CD14-positive monocyte (primary cell): ENCODE measurements around the gene TCTN3. TPM values are rescaled to one million over a fixed set of nuclear protein-coding genes. Genes with fewer than 3 reads are reported as not detected.
"Not testable (repeated sequence)": the region's sequence is repeated elsewhere in the genome, so short reads cannot be mapped to it uniquely, and the experiment has no call there.

Experiments used
- DNase-seq, 3 donors: peaks; one replicate each; pipeline ENCODE4 v3.0.0-alpha.2; 2011 to 2022
- H2AFZ ChIP-seq: 2 replicates; pipeline ENCODE4 v1.6.0; 2012; ENCODE audit warnings: mild to moderate bottlenecking, low read depth, low read length, inconsistent platforms; ENCODE audit not compliant: insufficient read depth, poor library complexity, severe bottlenecking
- H3K27ac ChIP-seq, 2 donors: 1 replicate in 1 of 2; 2 replicates in 1 of 2; pipeline ENCODE4 v1.5.1; 2012 to 2013; ENCODE audit warnings: low read length in 2 of 2, control low read depth in 1 of 2, inconsistent platforms in 1 of 2, low read depth in 1 of 2, mild to moderate bottlenecking in 1 of 2
- H3K27me3 ChIP-seq, 2 donors: one replicate each; pipeline versions ENCODE4 v1.6.0 to v1.6.1; 2011 to 2013; ENCODE audit warnings: low read length in 2 of 2; ENCODE audit not compliant: control insufficient read depth in 2 of 2, insufficient read depth in 2 of 2
- H3K36me3 ChIP-seq, 2 donors: replicated peaks in 1 of 2; 1 replicate in 1 of 2; 2 replicates in 1 of 2; pipeline versions ENCODE4 v1.5.1 to v1.6.1; 2012 to 2013; ENCODE audit warnings: low read length in 2 of 2, control low read depth in 1 of 2, inconsistent platforms in 1 of 2, mild to moderate bottlenecking in 1 of 2; ENCODE audit not compliant: insufficient read depth in 2 of 2, control insufficient read depth in 1 of 2
- H3K4me1 ChIP-seq, 2 donors: 1 replicate in 1 of 2; 2 replicates in 1 of 2; pipeline versions ENCODE4 v1.5.1 to v1.6.1; 2012 to 2013; ENCODE audit warnings: low read length in 2 of 2, control low read depth in 1 of 2, inconsistent platforms in 1 of 2, mild to moderate bottlenecking in 1 of 2, moderate library complexity in 1 of 2; ENCODE audit not compliant: insufficient read depth in 2 of 2, control insufficient read depth in 1 of 2
- H3K4me2 ChIP-seq: replicated peaks from 2 replicates; pipeline ENCODE3; 2012; ENCODE audit warnings: low read length, moderate library complexity, mild to moderate bottlenecking; ENCODE audit not compliant: poor library complexity, severe bottlenecking; ENCODE audit errors: extremely low read depth
- H3K4me3 ChIP-seq, 3 experiments: fragments of 200-600 bp in 1 of 3; sonication (generic) in 1 of 3; replicated peaks in 1 of 3; 1 replicate in 2 of 3; 2 replicates in 1 of 3; pipeline ENCODE4 v1.5.1; 2011 to 2013; ENCODE audit warnings: low read length in 3 of 3, mild to moderate bottlenecking in 3 of 3, control low read depth in 2 of 3, low read depth in 2 of 3, inconsistent platforms in 1 of 3, moderate library complexity in 1 of 3
- H3K79me2 ChIP-seq: 2 replicates; pipeline ENCODE4 v1.6.0; 2012; ENCODE audit warnings: mild to moderate bottlenecking, control low read depth, inconsistent platforms, low read length, moderate library complexity; ENCODE audit not compliant: insufficient read depth
- H3K9ac ChIP-seq: 2 replicates; pipeline ENCODE4 v1.6.0; 2017; ENCODE audit warnings: low read length, mild to moderate bottlenecking; ENCODE audit not compliant: insufficient read depth, poor library complexity, severe bottlenecking
- H3K9me3 ChIP-seq, 2 donors: replicated peaks in 1 of 2; 1 replicate in 1 of 2; 2 replicates in 1 of 2; pipeline versions ENCODE4 v1.5.1 to v1.6.1; 2012 to 2013; ENCODE audit warnings: low read length in 2 of 2, control low read depth in 1 of 2; ENCODE audit not compliant: control insufficient read depth in 1 of 2, insufficient read depth in 1 of 2
- H4K20me1 ChIP-seq: 2 replicates; pipeline ENCODE4 v1.6.0; 2012; ENCODE audit warnings: mild to moderate bottlenecking, low read length, control low read depth, moderate library complexity; ENCODE audit not compliant: insufficient read depth
- H3K27ac Mint-ChIP-seq, 7 donors: one replicate each; pipeline ENCODE4 v1.8.0; 2020; ENCODE audit warnings: mild to moderate bottlenecking in 7 of 7, mixed read lengths in 7 of 7, moderate library complexity in 6 of 7, inconsistent platforms in 2 of 7
- H3K27me3 Mint-ChIP-seq, 3 donors: one replicate each; pipeline ENCODE4 v1.8.0; 2021 to 2022; ENCODE audit warnings: low read depth in 3 of 3, mild to moderate bottlenecking in 3 of 3, mixed read lengths in 3 of 3, moderate library complexity in 3 of 3, inconsistent platforms in 1 of 3
- H3K36me3 Mint-ChIP-seq, 2 donors: one replicate each; pipeline ENCODE4 v1.8.0; 2020; ENCODE audit warnings: mixed read lengths in 2 of 2, inconsistent platforms in 1 of 2, mild to moderate bottlenecking in 1 of 2
- H3K4me1 Mint-ChIP-seq: one replicate; pipeline ENCODE4 v1.8.0; 2020; ENCODE audit warnings: mild to moderate bottlenecking, mixed read lengths
- H3K4me3 Mint-ChIP-seq, 2 donors: one replicate each; pipeline ENCODE4 v1.8.0; 2020; ENCODE audit warnings: mild to moderate bottlenecking in 2 of 2, mixed read lengths in 2 of 2, moderate library complexity in 1 of 2
- H3K9me3 Mint-ChIP-seq, 7 donors: one replicate each; pipeline ENCODE4 v1.8.0; 2020 to 2022; ENCODE audit warnings: mixed read lengths in 7 of 7, mild to moderate bottlenecking in 6 of 7, moderate library complexity in 6 of 7, inconsistent platforms in 2 of 7
- WGBS: methylation state at CpG from one replicate; pipeline ENCODE4 v1.1.5; 2013; ENCODE audit warnings: missing lambda C conversion rate; ENCODE audit not compliant: insufficient coverage; 5-methylcytosine and 5-hydroxymethylcytosine counted together
- intact Hi-C, 2 donors: fragments of 100-400 bp; cut with micrococcal nuclease; formaldehyde crosslinking; loops; one replicate each; pipeline versions ENCODE4 v1.15.0 to v1.15.1; 2023
- polyA plus RNA-seq, 3 donors: library from polyadenylated mRNA; depleted of rRNA in 1 of 3; unstranded in 2 of 3; stranded (reverse) in 1 of 3; fragments of 300-500 nt in 2 of 3; fragments of >200 nt in 1 of 3; fragmentation: Illumina TruSeq in 2 of 3; gene quantifications; 1 replicate in 2 of 3; 2 replicates in 1 of 3; pipeline ENCODE4 v1.2.3, GENCODE V29; 2012 to 2021
- TF ChIP-seq, protein P1 (sequence below): fragments of 200-600 bp; IDR thresholded peaks from one replicate; pipeline ENCODE4 v1.8.0; 2022; ENCODE audit warnings: antibody characterized with exemption, mild to moderate bottlenecking

Gene TCTN3
- polyA plus RNA-seq, 3 donors: 8.5 to 23.1 (median 14.4) TPM

- Mint-ChIP-seq H3K9me3 (peaks cover 13 to 25% (median 19%) of the 10 kb centered on the region in 7 donors), H3K4me1 (peaks cover 23% of the 10 kb centered on the region), H3K36me3 (peaks cover 17 to 24% of the 10 kb centered on the region in 2 donors), H3K4me3 (no peak overlapping the region), H3K27ac (no peak overlapping the region), H3K27me3 (peaks cover 0 to 4% (median 1%) of the 10 kb centered on the region in 3 donors)
- DNase-seq: no peak
- no peak overlapping the region for H3K27ac ChIP-seq
- H3K9me3 ChIP-seq: peaks cover 16 to 28% of the 10 kb centered on the region in 2 donors
- WGBS: no CpG with 5 or more reads among the region's 4 CpGs
- H2AFZ ChIP-seq: no peak overlapping the region
- H3K36me3 ChIP-seq: peaks cover 0 to 8% of the 10 kb centered on the region in 2 donors
- intact Hi-C loops: no loop called here
- TF ChIP-seq, protein P1, sequence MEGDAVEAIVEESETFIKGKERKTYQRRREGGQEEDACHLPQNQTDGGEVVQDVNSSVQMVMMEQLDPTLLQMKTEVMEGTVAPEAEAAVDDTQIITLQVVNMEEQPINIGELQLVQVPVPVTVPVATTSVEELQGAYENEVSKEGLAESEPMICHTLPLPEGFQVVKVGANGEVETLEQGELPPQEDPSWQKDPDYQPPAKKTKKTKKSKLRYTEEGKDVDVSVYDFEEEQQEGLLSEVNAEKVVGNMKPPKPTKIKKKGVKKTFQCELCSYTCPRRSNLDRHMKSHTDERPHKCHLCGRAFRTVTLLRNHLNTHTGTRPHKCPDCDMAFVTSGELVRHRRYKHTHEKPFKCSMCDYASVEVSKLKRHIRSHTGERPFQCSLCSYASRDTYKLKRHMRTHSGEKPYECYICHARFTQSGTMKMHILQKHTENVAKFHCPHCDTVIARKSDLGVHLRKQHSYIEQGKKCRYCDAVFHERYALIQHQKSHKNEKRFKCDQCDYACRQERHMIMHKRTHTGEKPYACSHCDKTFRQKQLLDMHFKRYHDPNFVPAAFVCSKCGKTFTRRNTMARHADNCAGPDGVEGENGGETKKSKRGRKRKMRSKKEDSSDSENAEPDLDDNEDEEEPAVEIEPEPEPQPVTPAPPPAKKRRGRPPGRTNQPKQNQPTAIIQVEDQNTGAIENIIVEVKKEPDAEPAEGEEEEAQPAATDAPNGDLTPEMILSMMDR: no peak
- no peak overlapping the region for H3K9ac ChIP-seq
- H3K79me2 ChIP-seq: no peaks in the 10 kb centered on the region
- no peak overlapping the region for H3K4me3 ChIP-seq
- no peaks in the 10 kb centered on the region for H4K20me1 ChIP-seq
- H3K27me3 ChIP-seq: no peaks in the 10 kb centered on the region
- no peak overlapping the region for H3K4me2 ChIP-seq
- peaks cover 17 to 23% of the 10 kb centered on the region in 2 donors for H3K4me1 ChIP-seq
These were observed 34.8 kb upstream of the TCTN3 start for GRCh38 chr10:95728526-95728925.

GRCh38 chr10:95722496-95722895 lies 28.8 kb upstream of the TCTN3 start:
- H3K4me3 ChIP-seq, H3K27me3 ChIP-seq, H3K79me2 ChIP-seq, H3K4me2 ChIP-seq, H3K36me3 ChIP-seq, H4K20me1 ChIP-seq, H3K27ac Mint-ChIP-seq, H3K27me3 Mint-ChIP-seq, H3K9ac ChIP-seq, DNase-seq, H3K27ac ChIP-seq, H2AFZ ChIP-seq, H3K36me3 Mint-ChIP-seq, H3K4me3 Mint-ChIP-seq, H3K4me1 ChIP-seq, intact Hi-C loops: not testable (repeated sequence)
- Mint-ChIP-seq H3K9me3 (peaks cover 0 to 11% (median 4%) of the 10 kb centered on the region in 7 donors), H3K4me1 (peaks cover 16% of the 10 kb centered on the region)
- no CpG with 5 or more reads among the region's 4 CpGs for WGBS
- H3K9me3 ChIP-seq: peaks cover 0 to 11% of the 10 kb centered on the region in 2 donors

- DNase-seq, H3K4me3 Mint-ChIP-seq, H3K27ac Mint-ChIP-seq, H3K9ac ChIP-seq, H3K4me1 ChIP-seq, H3K79me2 ChIP-seq, H3K27me3 ChIP-seq, H3K27ac ChIP-seq, H3K27me3 Mint-ChIP-seq, intact Hi-C loops, H3K36me3 Mint-ChIP-seq, H2AFZ ChIP-seq, H4K20me1 ChIP-seq, H3K36me3 ChIP-seq, H3K4me3 ChIP-seq, H3K4me2 ChIP-seq: not testable (repeated sequence)
- WGBS: 100% methylated on average over 2 of the region's 7 CpGs
- Mint-ChIP-seq H3K9me3 (peaks cover 0 to 11% (median 4%) of the 10 kb centered on the region in 7 donors), H3K4me1 (peaks cover 27% of the 10 kb centered on the region)
- peaks cover 0 to 11% of the 10 kb centered on the region in 2 donors for H3K9me3 ChIP-seq
These were observed 27.0 kb upstream of the TCTN3 start for GRCh38 chr10:95720745-95721144.
